HG02610 (cell line): Measurements from ENCODE around the gene IFT80.
"Not testable (repeated sequence)": the region's sequence is repeated elsewhere in the genome, so short reads cannot be mapped to it uniquely, and the experiment has no call there.

Experiments used
- ATAC-seq: cut with Tn5 transposase; IDR thresholded peaks from one replicate; pipeline ENCODE4 v1.9.1; 2021; ENCODE audit warnings: mild to moderate bottlenecking, moderate library complexity; ENCODE audit not compliant: unreplicated experiment

Gene IFT80

DNA sequence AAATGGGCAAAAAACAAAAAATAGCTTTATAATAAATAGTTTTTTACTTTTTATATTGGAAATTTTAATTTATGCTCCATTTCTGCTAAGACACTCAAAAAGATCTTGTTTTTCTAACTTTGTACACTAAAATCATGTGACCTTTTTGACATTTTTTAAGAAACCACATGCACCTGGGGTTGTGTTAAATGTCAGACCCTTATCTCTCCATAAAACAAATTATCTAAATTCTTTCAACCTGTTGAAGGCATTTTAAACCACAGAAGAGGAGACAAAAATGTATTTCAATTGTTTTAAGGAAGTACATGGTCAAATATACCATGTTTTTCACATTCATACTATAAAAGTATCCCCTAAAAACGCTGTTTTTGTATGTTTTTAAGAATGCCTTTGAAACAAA is 29.2 kb downstream of the IFT80 start:
- ATAC-seq: no peak

DNA sequence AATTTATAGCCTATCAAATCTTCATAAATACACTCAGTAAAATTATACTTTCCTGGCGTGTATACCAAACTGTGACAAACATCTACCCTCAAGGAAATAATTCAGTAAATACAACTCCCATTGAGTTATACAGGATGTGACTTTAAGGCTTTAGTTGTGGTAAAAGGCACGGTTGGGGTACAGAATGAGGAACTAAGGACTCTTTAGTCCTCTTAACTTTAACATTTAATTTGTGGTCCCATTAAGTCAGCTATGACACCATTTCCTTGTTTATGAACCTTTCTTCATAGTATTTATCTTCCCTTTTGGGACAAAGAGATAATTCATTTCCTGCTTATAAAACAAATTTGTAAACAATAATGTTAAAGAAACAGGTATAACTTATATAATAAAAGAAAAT is 30.2 kb downstream of the IFT80 start:
- ATAC-seq: peak; percentile 76

DNA sequence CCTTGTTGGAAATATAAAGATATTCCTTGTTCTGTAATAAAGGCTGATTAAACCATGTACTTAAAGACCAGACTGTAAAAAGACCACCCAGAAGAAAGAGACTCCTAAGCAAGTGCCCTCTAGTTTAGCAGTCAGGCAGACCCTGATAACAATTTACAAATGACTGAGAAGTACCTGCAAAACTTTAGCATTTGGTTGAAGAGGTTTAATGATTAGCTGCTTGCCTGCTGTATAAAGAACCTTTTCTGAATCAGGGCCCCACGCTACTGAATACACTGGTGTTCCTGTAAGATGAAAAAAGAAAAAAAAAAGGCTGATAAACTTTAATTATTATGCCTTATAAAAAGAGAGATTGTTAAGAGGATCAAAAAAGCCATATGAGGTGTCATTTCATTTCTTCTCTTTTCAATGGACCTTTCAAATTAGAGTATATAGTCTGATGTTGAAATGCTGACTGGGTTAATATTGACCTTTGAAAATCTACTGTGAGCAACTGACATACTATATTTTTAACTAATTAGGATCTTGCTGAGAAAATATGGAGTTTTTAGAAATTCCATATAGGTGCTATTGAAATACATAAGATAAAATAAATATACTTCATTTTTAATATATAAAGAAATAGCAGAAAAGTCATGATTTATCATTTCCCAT is 33.0 kb downstream of the IFT80 start:
- no peak for ATAC-seq

DNA sequence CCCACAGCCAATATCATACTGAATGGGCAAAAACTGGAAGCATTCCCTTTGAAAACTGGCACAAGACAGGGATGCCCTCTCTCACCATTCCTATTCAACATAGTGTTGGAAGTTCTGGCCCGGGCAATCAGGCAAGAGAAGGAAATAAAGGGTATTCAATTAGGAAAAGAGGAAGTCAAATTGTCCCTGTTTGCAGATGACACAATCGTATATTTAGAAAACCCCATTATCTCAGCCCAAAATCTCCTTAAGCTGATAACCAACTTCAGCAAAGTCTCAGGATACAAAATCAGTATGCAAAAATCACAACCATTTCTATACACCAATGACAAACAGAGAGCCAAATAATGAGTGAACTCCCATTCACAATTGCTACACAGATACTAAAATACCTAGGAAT is 36.1 kb downstream of the IFT80 start:
- ATAC-seq: not testable (repeated sequence)

DNA sequence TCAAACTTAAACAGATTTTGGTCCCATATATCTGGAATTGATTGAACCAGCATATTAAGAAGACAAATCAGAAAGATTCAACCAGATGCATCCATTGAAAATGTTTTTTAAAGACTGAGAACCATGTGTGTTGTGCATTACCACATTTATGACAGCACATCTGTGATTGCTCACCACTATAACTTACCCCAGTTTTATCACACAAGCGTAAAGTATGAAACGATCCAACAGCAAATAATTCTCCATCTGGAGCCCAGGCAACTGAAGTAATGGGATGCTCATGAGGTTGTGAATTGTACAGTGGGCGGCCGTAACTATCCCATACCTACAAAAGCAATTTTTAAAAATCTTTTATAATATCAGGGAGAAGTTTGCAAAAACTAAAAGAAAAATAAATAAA is 43.2 kb downstream of the IFT80 start:
- no peak for ATAC-seq

DNA sequence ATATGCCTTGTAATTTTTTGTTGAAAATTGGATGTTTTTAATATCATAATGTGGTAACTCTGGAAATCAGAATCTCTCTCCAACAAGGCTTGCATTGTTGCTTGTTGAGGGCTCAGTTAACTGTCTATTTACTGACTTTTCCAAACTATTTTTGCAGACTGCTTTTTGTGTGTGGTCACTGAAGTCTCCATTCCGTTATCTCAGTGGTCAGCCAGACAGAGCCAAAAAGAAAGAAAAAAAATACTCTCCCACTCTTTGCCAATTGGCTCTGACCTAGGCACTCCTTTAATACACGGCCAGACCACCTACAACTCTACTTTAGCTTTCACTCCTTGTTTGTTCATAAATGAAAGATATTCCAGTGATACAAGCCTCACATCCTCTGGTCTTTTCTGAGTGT is 52.5 kb downstream of the IFT80 start:
- ATAC-seq: no peak

DNA sequence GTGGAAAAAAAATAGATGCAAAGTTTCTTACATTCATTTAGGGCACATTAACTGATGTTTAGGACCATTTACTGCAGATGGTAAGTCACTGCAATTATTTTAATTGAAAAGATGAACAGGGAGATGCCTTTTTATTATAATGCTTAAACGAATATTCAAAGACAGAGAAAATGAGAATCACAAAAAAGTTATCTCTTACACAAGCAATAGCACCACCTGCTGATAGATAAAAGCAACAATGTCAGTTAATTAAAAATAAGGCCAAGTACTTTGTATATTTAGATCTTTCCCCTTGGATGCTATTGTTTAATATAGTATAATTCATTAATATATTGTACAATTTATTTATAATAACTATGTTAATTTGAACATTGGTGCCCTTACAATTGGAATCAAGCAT is 55.9 kb downstream of the IFT80 start:
- no peak for ATAC-seq

DNA sequence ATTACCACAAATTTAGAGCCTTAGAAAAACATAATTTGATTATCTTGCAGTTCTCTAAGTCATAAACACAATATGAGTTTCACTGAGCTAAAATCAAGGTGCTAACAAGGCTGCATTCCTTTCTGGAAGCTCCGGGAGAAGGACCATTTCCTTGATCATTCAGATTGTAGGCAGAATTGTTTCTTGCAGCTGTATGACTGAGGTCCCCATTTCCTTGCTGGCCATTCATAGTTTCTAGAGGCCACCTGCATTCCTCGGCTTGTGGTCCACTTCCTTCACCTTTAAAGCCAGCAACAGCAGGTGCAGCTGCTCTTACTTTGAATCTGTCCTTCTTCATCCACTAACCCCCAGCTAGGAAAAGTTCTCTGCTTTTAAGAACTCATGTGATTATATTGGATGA is 58.7 kb downstream of the IFT80 start:
- ATAC-seq: no peak

DNA sequence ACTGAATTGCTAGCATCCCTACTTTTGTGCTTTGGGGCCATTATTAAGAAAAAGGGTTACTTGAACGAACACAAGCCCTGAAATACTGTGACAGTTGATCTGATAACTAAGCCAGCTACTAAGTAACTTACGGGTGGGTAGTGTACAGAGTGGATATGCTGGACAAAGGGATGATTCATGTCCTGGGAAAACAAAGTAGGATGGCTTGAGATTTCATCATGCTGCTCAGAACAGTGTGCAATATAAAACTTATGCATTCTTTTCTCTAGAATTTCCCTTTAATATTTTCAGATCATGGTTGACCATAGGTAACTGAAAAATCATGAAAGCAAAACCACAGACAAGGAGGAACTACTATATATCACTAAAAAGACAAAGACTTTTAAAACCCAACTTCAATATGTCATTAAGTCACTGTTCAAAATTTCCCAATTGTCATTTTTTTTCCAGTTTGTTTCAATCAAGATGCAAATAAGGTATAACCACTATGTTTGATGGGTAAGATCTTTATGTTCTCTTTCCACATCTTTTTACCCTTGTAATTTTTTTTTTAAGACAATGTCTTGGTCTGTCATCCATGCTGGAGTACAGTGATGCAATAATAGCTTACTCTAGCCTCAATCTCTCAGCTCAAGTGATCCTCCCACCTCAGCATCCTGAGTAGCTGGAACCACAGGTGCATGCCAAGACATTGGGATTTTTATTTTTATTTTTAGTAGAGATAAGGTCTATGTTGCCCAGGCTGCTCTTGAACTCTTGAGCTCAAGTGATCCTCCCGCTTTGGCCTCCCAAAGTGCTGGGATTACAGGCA is 67.7 kb downstream of the IFT80 start:
- ATAC-seq: no peak

DNA sequence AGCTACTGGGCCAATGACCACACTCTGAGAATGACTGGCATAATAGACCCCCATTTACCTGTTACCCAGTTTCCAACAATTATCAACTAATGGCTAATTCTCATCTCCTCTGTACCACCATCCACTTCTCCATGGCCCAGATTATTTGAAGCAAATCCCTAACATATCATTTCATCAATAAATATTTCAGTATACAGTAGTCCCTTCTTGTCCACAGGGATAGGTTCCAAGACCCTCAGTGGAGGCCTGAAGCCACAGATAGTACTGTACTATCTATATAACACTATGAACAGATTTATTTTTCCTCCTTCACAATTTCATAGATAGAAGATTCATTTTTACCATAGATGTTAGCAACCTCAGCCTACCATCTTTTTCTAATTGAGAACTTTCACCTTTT is 68.3 kb downstream of the IFT80 start:
- no peak for ATAC-seq

DNA sequence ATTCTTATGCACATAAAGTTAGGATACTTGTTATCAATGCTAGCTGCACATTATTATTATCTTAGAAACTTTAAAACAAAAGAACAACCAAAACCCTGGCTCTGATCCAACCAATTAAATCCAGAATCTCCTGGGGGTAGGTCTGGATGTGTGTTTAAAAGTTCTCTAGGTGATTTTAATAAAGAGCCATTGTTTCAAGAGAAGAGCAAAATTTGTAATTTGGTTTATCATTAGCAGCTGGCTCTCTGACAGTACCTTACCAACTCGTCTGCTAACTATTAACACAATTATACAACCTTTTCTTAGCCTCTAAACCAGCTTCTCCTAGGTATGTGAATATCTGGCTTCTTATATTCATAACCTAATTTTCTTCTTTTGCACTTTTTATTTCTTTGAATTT is 68.9 kb downstream of the IFT80 start:
- no peak for ATAC-seq

DNA sequence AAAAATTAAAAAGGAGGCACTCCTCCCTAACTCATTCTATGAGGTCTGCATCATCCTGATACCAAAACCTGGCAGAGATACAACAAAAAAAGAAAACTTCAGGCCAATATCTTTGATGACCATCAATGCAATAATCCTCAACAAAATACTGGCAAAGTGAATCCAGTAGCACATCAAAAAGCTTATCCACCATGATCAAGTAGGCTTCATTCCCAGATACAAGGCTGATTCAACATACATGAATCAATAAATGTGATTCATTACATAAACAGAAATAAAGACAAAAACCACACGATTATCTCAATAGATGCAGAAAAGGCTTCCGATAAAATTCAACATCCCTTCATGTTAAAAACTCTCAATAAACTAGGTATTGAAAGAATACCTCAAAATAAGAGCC is 72.7 kb downstream of the IFT80 start:
- ATAC-seq: not testable (repeated sequence)

DNA sequence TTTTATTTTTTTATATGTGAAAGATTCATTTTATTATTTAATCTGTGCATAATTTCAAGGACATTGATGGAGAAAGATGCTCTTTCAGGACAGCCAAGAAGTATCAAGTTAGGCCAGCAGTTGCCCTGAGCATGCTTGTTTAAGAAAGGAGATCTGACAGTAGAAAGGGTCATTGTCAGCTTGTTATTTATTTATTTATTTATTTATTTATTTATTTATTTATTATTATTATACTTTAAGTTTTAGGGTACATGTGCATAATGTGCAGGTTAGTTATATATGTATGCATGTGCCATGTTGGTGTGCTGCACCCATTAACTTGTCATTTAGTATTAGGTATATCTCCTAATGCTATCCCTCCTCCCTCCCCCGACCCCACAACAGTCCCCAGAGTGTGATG is 77.2 kb downstream of the IFT80 start:
- not testable (repeated sequence) for ATAC-seq

DNA sequence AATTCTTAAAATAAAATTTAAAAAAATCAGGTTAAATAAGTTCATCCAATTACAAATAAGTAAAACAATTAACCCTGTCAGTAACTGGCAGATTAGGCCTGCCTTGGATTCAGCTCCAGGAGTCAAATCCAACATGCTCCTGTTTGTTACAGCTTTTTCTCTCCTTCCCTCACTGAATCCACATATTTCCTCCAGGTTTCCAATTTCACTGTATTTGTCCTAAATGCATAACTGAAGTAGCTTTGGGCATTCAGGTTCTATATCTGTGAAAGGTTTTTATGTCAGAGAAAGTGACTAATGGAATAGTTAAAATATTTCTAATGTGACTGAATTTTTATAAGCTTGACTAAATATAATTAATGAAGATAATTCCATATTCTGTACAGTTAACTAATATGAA is 79.7 kb downstream of the IFT80 start:
- ATAC-seq: no peak

DNA sequence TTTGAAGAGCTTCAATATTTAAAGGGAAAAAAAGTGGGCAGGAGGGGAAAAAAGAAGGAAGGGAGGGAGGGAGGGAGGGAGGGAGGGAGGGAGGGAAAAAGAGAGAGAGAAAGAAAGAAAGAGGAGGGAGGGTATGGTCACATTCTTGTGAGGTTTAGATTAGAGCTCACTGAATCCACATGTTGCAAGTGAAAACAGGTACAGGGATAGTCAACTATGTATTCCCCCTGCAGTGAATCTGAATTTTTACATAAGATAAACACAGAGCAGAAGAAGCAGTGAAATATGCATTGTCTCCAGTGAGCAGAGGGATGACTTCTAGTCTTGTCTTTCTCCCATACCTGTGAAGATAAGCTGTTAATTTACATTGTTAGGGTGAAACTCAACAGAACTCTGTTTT is 84.0 kb downstream of the IFT80 start:
- no peak for ATAC-seq

DNA sequence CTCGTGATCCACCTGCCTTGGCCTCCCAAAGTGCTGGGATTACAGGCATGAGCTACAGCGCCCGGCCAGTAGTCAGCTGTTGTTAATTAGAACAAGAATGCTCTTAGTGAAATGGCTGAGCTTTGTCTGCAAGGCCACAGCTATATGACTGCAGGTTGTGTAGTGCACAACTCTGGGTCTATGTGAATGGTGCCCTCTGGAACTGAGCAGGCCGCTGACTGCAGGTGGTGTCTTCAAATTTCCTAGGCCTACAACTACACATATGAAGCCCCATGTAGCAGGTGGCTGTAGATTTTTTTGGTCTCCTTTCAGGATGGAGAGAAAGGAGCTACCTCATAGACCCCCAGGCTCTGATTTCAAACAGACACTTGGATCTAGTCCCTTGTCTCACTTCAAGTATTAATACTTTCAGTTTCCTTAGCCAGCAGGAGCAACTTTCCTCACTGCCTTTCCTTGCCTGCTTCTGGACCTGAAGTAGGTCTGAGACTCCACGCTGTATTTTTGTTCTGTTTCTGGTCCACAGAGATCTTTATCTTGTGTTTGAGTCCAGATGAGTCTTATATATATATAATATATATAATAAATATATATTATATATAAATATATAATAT is 86.9 kb downstream of the IFT80 start:
- ATAC-seq: no peak

DNA sequence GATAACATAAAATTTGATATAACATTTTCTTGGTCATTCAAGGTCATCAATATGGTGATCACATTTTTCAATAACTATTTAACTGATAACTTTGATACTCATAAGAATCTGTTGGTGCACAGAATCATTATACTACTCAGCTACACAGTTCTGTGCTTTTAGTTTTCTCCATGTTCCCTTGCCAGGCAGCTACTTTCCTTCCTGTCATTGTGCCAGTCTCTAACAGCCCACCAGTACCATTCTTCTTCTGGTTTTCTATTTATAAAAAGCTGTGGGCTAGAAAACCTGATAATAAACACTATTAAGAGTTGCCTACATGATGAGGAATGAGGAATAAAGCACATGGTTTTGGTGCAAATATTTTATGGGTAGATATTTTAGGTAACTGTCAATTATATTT is 96.2 kb downstream of the IFT80 start:
- ATAC-seq: no peak

DNA sequence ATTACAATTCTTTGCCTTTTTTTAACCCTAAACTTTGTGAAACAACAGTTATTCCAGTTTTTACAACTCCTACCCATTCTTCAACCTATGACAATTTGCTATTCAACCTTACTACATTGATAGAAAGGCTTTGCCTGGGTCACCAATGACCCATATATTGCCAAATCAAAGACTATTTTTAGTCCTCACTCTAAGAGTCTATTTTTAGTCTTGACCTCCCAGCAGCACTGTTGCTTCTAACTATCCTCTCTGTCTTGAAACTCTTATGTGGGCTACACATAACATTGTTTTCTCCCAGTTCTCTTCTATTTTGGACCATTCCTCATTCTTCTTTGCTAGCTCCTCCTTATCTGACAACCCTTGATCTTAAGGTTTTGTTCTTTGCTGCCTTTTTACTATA is 102.4 kb downstream of the IFT80 start:
- no peak for ATAC-seq

DNA sequence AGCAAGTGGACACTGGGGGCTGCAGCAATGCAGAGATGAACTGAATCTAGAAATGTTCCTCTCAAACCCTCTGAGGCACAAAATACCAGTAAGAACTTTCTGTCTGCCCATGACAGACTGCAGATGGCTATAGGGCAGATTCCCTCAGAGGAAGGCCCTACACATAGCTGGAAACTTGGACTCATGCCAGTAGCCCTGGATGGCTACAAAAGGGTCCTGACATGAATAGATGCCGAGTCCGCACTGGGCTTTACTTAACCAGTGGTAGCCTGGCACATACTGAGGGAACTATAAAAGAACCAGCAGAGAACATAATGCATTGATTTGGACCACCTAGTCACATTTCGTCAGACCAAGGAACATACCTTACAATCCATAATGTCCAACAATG is 107.1 kb downstream of the IFT80 start:
- ATAC-seq: no peak

DNA sequence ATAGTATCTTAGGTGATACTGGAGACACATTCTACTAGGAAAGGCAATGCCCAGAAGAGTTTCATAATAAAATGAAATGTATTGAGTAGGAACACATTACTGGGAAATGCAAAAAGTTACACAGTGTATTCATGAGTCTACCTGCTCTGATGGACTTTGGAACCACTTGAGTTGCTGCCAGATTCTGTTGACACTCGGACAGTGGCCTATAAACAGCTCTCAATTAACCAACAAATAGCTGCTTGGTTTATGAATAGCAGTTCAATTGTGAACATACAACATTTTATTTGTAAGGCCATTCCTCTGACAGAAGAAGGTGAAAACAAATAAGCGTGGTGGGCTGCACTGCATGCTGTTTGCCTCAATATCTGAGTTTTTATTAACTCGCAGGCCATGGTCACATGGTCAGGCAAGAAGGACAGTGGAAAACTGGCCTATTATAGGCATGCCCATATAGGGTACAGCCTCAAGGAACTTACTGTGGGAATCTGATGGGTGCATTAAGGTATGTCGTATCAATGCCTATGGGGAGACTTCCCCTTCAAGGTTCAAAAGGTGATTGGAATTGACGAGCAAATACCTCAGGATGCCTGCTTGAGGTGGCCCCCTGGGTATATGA is 107.6 kb downstream of the IFT80 start:
- ATAC-seq: no peak

DNA sequence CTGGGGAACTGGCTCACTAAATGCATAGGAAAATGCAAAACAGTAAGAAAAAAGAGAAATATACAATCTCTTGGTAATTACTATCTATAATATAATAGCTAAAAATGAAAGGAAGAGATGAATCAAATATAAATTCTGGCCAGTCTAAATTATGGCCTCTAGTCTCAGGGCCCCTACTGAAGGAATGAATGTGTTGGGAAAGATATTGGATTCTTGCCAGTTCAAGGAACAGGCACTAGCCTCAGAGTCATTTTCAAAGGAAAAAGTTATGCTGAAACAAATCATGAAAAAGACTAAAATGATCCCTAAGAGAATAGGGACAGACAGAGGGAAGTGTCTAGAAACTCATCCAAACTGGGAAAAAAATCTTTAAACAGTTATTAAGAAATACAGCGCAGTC is 111.4 kb downstream of the IFT80 start:
- no peak for ATAC-seq

DNA sequence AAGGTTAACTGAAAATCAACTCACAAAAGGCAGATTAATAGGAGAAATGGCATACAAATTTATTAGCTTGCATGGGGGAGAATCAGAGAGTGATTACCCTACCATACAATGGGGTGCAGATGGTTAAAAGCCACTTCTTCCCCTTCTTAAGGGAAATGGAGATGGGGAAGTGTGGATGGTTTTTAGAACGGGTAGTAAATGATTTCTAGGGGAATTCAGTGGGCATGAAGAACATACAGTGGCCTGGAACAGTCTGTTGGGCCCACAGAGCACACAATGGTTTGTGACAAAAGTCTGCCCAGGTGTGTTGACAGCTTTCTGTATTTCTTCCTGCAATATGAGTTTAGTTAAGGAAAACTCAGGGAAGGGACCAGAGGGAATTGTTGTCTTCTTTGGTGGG is 112.8 kb downstream of the IFT80 start:
- no peak for ATAC-seq
